ENCODE measurements around the gene IQUB.

GRCh38 chr7:123538189-123538714 lies 3.9 kb upstream of the IQUB start:
- TF ChIP-seq CTCF (IDR thresholded peaks at IDR 0.05; ENCODE audit: low read depth, low read length) (no peak), EZH2phosphoT487 (IDR thresholded peaks at IDR 0.05; ENCODE audit: low read depth) (no peak)

Data from OCI-LY3 (cell line).